Psoas muscle (tissue), 8 donors: ENCODE data around the gene SMPDL3B. TPM values are rescaled to one million over a fixed set of nuclear protein-coding genes. Genes with fewer than 3 reads are reported as not detected.
A peak's percentile ranks its signal among the peaks of the same experiment; 100 is the strongest.

Source experiments
- ATAC-seq, 4 donors: fragments of 200-7000 bp; cut with Tn5 transposase; one replicate each; pipeline ENCODE4 v1.9.1; 2020; ENCODE audit warnings: moderate library complexity in 3 of 4, mild to moderate bottlenecking in 2 of 4
- DNase-seq, 2 donors: peaks; one replicate each; pipeline ENCODE4 v3.0.0-alpha.2; 2020
- H3K27ac ChIP-seq: fragments of 200-600 bp; one replicate; pipeline ENCODE4 v1.8.0; 2022
- H3K27me3 ChIP-seq, 3 donors: fragments of 200-600 bp in 1 of 3; one replicate each; pipeline versions ENCODE4 v1.6.1 to v1.8.0; 2013 to 2022; ENCODE audit warnings: low read length in 2 of 3, mild to moderate bottlenecking in 2 of 3, moderate library complexity in 1 of 3; ENCODE audit not compliant: insufficient read depth in 3 of 3
- H3K36me3 ChIP-seq, 2 donors: fragments of 200-600 bp in 1 of 2; one replicate each; pipeline versions ENCODE4 v1.6.1 to v1.8.0; 2013 to 2022; ENCODE audit warnings: low read depth in 1 of 2, mild to moderate bottlenecking in 1 of 2, moderate library complexity in 1 of 2; ENCODE audit not compliant: insufficient read depth in 1 of 2
- H3K4me1 ChIP-seq: fragments of 200-600 bp; one replicate; pipeline ENCODE4 v1.8.0; 2022
- H3K4me3 ChIP-seq: fragments of 200-600 bp; one replicate; pipeline ENCODE4 v1.8.0; 2022; ENCODE audit warnings: mild to moderate bottlenecking
- H3K9me3 ChIP-seq: fragments of 200-600 bp; one replicate; pipeline ENCODE4 v1.8.0; 2022
- WGBS, 3 donors: extraction: QIAGEN DNeasy Blood & Tissue Kit; methylation state at CpG; one replicate each; pipeline versions ENCODE4 v1.1.6 to v1.1.7; 2013; 5-methylcytosine and 5-hydroxymethylcytosine counted together
- intact Hi-C, 2 donors: fragments of 100-400 bp; cut with DNase I; formaldehyde crosslinking; loops; one replicate each; pipeline versions ENCODE4 v1.11.0 to v1.14.2; 2022
- polyA plus RNA-seq, 3 donors: library from polyadenylated mRNA; stranded (reverse); fragments of 200-250 nt; gene quantifications; one replicate each; pipeline ENCODE4 v1.2.3, GENCODE V29; 2013
- total RNA-seq, 4 donors: library from RNA; stranded (reverse); fragmentation: NEBNext Ultra II Directional in 2 of 4; extraction: Animal tissue kit (Norgen Biotek cat#: 25700) in 2 of 4; gene quantifications; one replicate each; pipeline versions ENCODE4 v1.2.1 to v1.2.4, GENCODE V29; 2021 to 2023
- TF ChIP-seq, protein P1 (sequence below): fragments of 200-600 bp; IDR thresholded peaks from one replicate; pipeline ENCODE4 v1.8.0; 2022; ENCODE audit warnings: antibody characterized with exemption
- donor health status: healthy with polysubstance abuse.
- donor health status: DM: no; HTN: no; CAD: no; lungs with moderate emphysema.
- donor health status: Bipolar disorder and iron deficiency.
- donor health status: healthy.
- donor health status: DM: yes; HTN: yes; CAD: no.
- donor health status: DM: no; HTN: no; CAD: no.
- donor health status: DM: no; HTN: no; CAD: no.
- donor health status: DM: yes; HTN: yes; CAD: no.

SMPDL3B gene
- total and polyA plus RNA-seq, 7 donors, result 0.03 to 0.05 TPM; not detected in 5

- TF ChIP-seq, protein P1, sequence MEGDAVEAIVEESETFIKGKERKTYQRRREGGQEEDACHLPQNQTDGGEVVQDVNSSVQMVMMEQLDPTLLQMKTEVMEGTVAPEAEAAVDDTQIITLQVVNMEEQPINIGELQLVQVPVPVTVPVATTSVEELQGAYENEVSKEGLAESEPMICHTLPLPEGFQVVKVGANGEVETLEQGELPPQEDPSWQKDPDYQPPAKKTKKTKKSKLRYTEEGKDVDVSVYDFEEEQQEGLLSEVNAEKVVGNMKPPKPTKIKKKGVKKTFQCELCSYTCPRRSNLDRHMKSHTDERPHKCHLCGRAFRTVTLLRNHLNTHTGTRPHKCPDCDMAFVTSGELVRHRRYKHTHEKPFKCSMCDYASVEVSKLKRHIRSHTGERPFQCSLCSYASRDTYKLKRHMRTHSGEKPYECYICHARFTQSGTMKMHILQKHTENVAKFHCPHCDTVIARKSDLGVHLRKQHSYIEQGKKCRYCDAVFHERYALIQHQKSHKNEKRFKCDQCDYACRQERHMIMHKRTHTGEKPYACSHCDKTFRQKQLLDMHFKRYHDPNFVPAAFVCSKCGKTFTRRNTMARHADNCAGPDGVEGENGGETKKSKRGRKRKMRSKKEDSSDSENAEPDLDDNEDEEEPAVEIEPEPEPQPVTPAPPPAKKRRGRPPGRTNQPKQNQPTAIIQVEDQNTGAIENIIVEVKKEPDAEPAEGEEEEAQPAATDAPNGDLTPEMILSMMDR, result no peak
- DNase-seq (no peak), ATAC-seq (no peak)
- Histone ChIP-seq H3K9me3 (no peaks in the 10 kb centered on the region), H3K4me1 (no peaks in the 10 kb centered on the region), H3K4me3 (no peak overlapping the region), H3K36me3 (peaks cover 3 to 44% of the 10 kb centered on the region in 2 donors), H3K27ac (no peak overlapping the region), H3K27me3 (no peaks in the 10 kb centered on the region)
- intact Hi-C loops, result no loop called here
- 82 to 89% (median 85%) methylated on average over 3 of the region's 3 CpGs for WGBS, 3 donors
These were observed 48.1 kb upstream of the SMPDL3B start for GRCh38 chr1:27886744-27887143.

- TF ChIP-seq, protein P1, result no peak
- WGBS, 3 donors, result 74 to 85% (median 84%) methylated on average over 8 of the region's 8 CpGs
- intact Hi-C loops, result no loop called here
- ATAC-seq (no peak), DNase-seq (no peak)
- no peaks in the 10 kb centered on the region for H3K27me3 ChIP-seq
- peaks cover 6 to 50% of the 10 kb centered on the region in 2 donors for H3K36me3 ChIP-seq
- H3K4me1 ChIP-seq, result no peaks in the 10 kb centered on the region
- no peaks in the 10 kb centered on the region for H3K9me3 ChIP-seq
- no peak overlapping the region for H3K27ac ChIP-seq
- H3K4me3 ChIP-seq, result no peak overlapping the region
These were observed 47.4 kb upstream of the SMPDL3B start for GRCh38 chr1:27887215-27888021.

DNA sequence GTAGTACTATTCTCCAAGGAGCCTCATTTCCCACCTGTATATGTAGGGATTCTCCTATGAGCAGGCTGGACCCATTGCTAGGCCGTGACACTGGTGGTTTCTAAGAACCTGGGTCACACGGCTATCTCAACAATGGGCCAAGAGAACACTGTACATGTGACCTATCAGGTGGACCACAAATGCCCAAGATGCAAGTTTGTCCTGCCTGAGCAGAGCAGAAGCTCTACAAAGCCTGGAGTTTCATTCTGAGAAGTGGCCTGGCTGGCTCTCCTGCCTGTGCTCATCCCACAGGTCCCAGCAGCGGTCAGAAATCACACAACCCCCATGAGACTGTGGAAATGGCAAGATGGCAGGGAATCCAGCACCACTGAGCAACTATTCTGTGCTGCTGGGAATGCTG is 45.3 kb upstream of the SMPDL3B start:
- H3K9me3 ChIP-seq, result no peaks in the 10 kb centered on the region
- DNase-seq, result no peak
- intact Hi-C loops, result no loop called here
- no peak for ATAC-seq
- no peak overlapping the region for H3K4me3 ChIP-seq
- 78 to 86% (median 83%) methylated on average over 3 of the region's 3 CpGs for WGBS, 3 donors
- H3K27me3 ChIP-seq, result no peaks in the 10 kb centered on the region
- peaks cover 16 to 71% of the 10 kb centered on the region in 2 donors for H3K36me3 ChIP-seq
- no peaks in the 10 kb centered on the region for H3K4me1 ChIP-seq
- H3K27ac ChIP-seq, result no peak overlapping the region
- TF ChIP-seq, protein P1, result no peak

GRCh38 chr1:27891196-27891889 is 43.5 kb upstream of the SMPDL3B start:
- Histone ChIP-seq H3K9me3 (no peaks in the 10 kb centered on the region), H3K4me3 (no peak overlapping the region), H3K4me1 (no peaks in the 10 kb centered on the region), H3K27ac (peak overlapping the region; percentile 36), H3K27me3 (no peaks in the 10 kb centered on the region), H3K36me3 (peaks cover 20 to 84% of the 10 kb centered on the region in 2 donors)
- TF ChIP-seq, protein P1, result no peak
- WGBS, 3 donors, result 77 to 81% (median 80%) methylated on average over 7 of the region's 7 CpGs
- peak in 1 of 4 donors; percentile 29 for ATAC-seq
- intact Hi-C loops, result no loop called here
- no peak for DNase-seq
